ENCODE results near the gene AQP9. TPM values are rescaled to one million over a fixed set of nuclear protein-coding genes. Genes with fewer than 3 reads are reported as not detected.

Gene AQP9
- 0.36 and 0.57 TPM in 2 replicates for total RNA-seq
- 0.05 and 0.60 TPM in 2 replicates for polyA plus RNA-seq

GRCh38 chr15:58138106-58138505 is at the start of gene AQP9:
TSS of gene AQP9 (plus strand) at chr15:58138381. CDS start at chr15:58138566, 185 bp downstream.
- Histone ChIP-seq H3K36me3 (replicated peaks; ENCODE audit: insufficient read depth, low read depth) (no peaks in the 10 kb centered on the region), H3K4me2 (no peak within 1 kb of the TSS), H3K27ac (no peak within 1 kb of the TSS), H3K4me1 (ENCODE audit: insufficient read depth) (no peaks in the 10 kb centered on the region), H3K27me3 (peaks cover 5% of the 10 kb centered on the region), H2AFZ (no peak within 1 kb of the TSS), H3K79me2 (no peaks in the 10 kb centered on the region), H3K4me3 (no peak within 1 kb of the TSS), H4K20me1 (ENCODE audit: insufficient read depth, poor library complexity, severe bottlenecking) (no peaks in the 10 kb centered on the region), H3K9me3 (ENCODE audit: low read depth) (no peaks in the 10 kb centered on the region), H3K9me2 (replicated peaks; ENCODE audit: insufficient read depth) (no peaks in the 10 kb centered on the region)
- DNase-seq (ENCODE audit: low spot score) = no peak
- 73% methylated on average over 7 of the region's 7 CpGs for WGBS (ENCODE audit: low lambda C conversion rate, missing lambda C conversion rate)
- no peak for TF ChIP-seq CTCF (IDR thresholded peaks at IDR 0.05; ENCODE audit: poor library complexity)
- TF ChIP-seq EZH2 (IDR thresholded peaks at IDR 0.05; ENCODE audit: borderline replicate concordance) = no peak
- no peak for TF ChIP-seq EZH2phosphoT487 (IDR thresholded peaks at IDR 0.05; ENCODE audit: low read depth, severe bottlenecking, unreplicated experiment)

GRCh38 chr15:58095415-58095814 is 42.8 kb upstream of the AQP9 start:
- H3K4me1 ChIP-seq (ENCODE audit: insufficient read depth) = no peaks in the 10 kb centered on the region
- no peak overlapping the region for H3K4me3 ChIP-seq
- no peaks in the 10 kb centered on the region for H3K27me3 ChIP-seq
- H3K4me2 ChIP-seq = no peak overlapping the region
- TF ChIP-seq CTCF (IDR thresholded peaks at IDR 0.05; ENCODE audit: poor library complexity) = no peak
- no peak for TF ChIP-seq EZH2 (IDR thresholded peaks at IDR 0.05; ENCODE audit: borderline replicate concordance)
- TF ChIP-seq EZH2phosphoT487 (IDR thresholded peaks at IDR 0.05; ENCODE audit: low read depth, severe bottlenecking, unreplicated experiment) = no peak
- H3K79me2 ChIP-seq = no peaks in the 10 kb centered on the region
- no peaks in the 10 kb centered on the region for H3K36me3 ChIP-seq (replicated peaks; ENCODE audit: insufficient read depth, low read depth)
- no peak for DNase-seq (ENCODE audit: low spot score)
- H3K9me2 ChIP-seq (replicated peaks; ENCODE audit: insufficient read depth) = no peaks in the 10 kb centered on the region
- H3K9me3 ChIP-seq (ENCODE audit: low read depth) = no peaks in the 10 kb centered on the region
- H2AFZ ChIP-seq = no peak overlapping the region
- 73% methylated on average over 2 of the region's 2 CpGs for WGBS (ENCODE audit: low lambda C conversion rate, missing lambda C conversion rate)
- H3K27ac ChIP-seq = no peak overlapping the region
- H4K20me1 ChIP-seq (ENCODE audit: insufficient read depth, poor library complexity, severe bottlenecking) = no peaks in the 10 kb centered on the region

- WGBS (ENCODE audit: low lambda C conversion rate, missing lambda C conversion rate) = 90% methylated on average over 6 of the region's 6 CpGs
- Histone ChIP-seq H3K79me2 (no peaks in the 10 kb centered on the region), H3K27me3 (peaks cover 3% of the 10 kb centered on the region), H3K27ac (no peak overlapping the region), H3K9me2 (replicated peaks; ENCODE audit: insufficient read depth) (no peaks in the 10 kb centered on the region), H3K4me1 (ENCODE audit: insufficient read depth) (no peaks in the 10 kb centered on the region), H3K9me3 (ENCODE audit: low read depth) (no peaks in the 10 kb centered on the region), H3K36me3 (replicated peaks; ENCODE audit: insufficient read depth, low read depth) (no peaks in the 10 kb centered on the region), H3K4me3 (no peak overlapping the region), H4K20me1 (ENCODE audit: insufficient read depth, poor library complexity, severe bottlenecking) (no peaks in the 10 kb centered on the region), H2AFZ (no peak overlapping the region), H3K4me2 (no peak overlapping the region)
- TF ChIP-seq CTCF (IDR thresholded peaks at IDR 0.05; ENCODE audit: poor library complexity) (no peak), EZH2phosphoT487 (IDR thresholded peaks at IDR 0.05; ENCODE audit: low read depth, severe bottlenecking, unreplicated experiment) (no peak), EZH2 (IDR thresholded peaks at IDR 0.05; ENCODE audit: borderline replicate concordance) (no peak)
- no peak for DNase-seq (ENCODE audit: low spot score)
These were observed 41.6 kb upstream of the AQP9 start for GRCh38 chr15:58096529-58097084.

Measured in hepatocyte (in vitro differentiated cells).